Left lung (tissue), 10 donors: ENCODE results near the gene MAZ. TPM values are rescaled to one million over a fixed set of nuclear protein-coding genes. Genes with fewer than 3 reads are reported as not detected.
A peak's percentile ranks its signal among the peaks of the same experiment; 100 is the strongest.

ENCODE experiments used
- ATAC-seq: fragments of 200-7000 bp; cut with Tn5 transposase; one replicate; pipeline ENCODE4 v1.9.1; 2020; ENCODE audit warnings: moderate library complexity
- DNase-seq, 4 donors: peaks; one replicate each; pipeline ENCODE4 v3.0.0-alpha.2; 2013 to 2020
- H3K27ac ChIP-seq, 2 donors: fragments of 200-600 bp; sonication (generic) in 1 of 2; one replicate each; pipeline versions ENCODE4 v1.5.0 to v1.8.0; 2020 to 2021
- H3K27me3 ChIP-seq, 2 donors: fragments of 200-600 bp; sonication (generic) in 1 of 2; one replicate each; pipeline versions ENCODE4 v1.5.0 to v1.8.0; 2020 to 2021
- H3K36me3 ChIP-seq, 2 donors: fragments of 200-600 bp; sonication (generic) in 1 of 2; one replicate each; pipeline versions ENCODE4 v1.5.0 to v1.8.0; 2020 to 2021
- H3K4me1 ChIP-seq, 2 donors: fragments of 200-600 bp; one replicate each; pipeline ENCODE4 v1.8.0; 2021
- H3K4me3 ChIP-seq, 2 donors: fragments of 200-600 bp; sonication (generic) in 1 of 2; one replicate each; pipeline versions ENCODE4 v1.5.0 to v1.8.0; 2020 to 2021; ENCODE audit warnings: mild to moderate bottlenecking in 1 of 2
- H3K9me3 ChIP-seq, 2 donors: fragments of 200-600 bp; sonication (generic) in 1 of 2; one replicate each; pipeline versions ENCODE4 v1.5.0 to v1.8.0; 2020 to 2021
- CTCF ChIP-seq, 2 donors: fragments of 200-600 bp; sonication (generic) in 1 of 2; IDR thresholded peaks; one replicate each; pipeline versions ENCODE4 v1.5.0 to v1.8.0; 2021; ENCODE audit warnings: antibody characterized with exemption in 2 of 2
- intact Hi-C, 2 donors: fragments of 100-400 bp; cut with DNase I; formaldehyde crosslinking; loops; one replicate each; pipeline versions ENCODE4 v1.11.2 to v1.14.2; 2022
- polyA plus RNA-seq, 6 donors: library from polyadenylated mRNA; unstranded; fragments of 120-200 nt; gene quantifications; one replicate each; pipeline ENCODE4 v1.2.1, GENCODE V29; 2013; ENCODE audit not compliant: insufficient read length in 6 of 6
- total RNA-seq, 2 donors: library from RNA; stranded (reverse); fragmentation: NEBNext Ultra II Directional; extraction: Animal tissue kit (Norgen Biotek cat#: 25700); gene quantifications; one replicate each; pipeline ENCODE4 v1.2.1, GENCODE V29; 2021
- donor health status: DM: no; HTN: yes; CAD: no.
- donor health status: DM: no; HTN: no; CAD: no.

The MAZ gene
- total and polyA plus RNA-seq, 8 donors, result 193 to 353 (median 287) TPM

- intact Hi-C loops, result no loop called here
- peak in 2 of 4 donors; percentile 38 to 76 for DNase-seq
Measured at GRCh38 chr16:29804455-29805231, 1.7 kb upstream of the MAZ start.

GRCh38 chr16:29805232-29806098 is 864 bp upstream of the MAZ start:
- Histone ChIP-seq H3K4me3 (peak overlapping the region; percentile 84 to 90), H3K36me3 (peaks cover 0 to 35% of the 10 kb centered on the region in 2 donors), H3K9me3 (no peaks in the 10 kb centered on the region), H3K27ac (peak overlapping the region; percentile 98), H3K4me1 (peaks cover 24 to 51% of the 10 kb centered on the region in 2 donors), H3K27me3 (no peaks in the 10 kb centered on the region)
- intact Hi-C loops, result no loop called here
- no peak for TF ChIP-seq CTCF (IDR thresholded peaks at IDR 0.05)
- DNase-seq (peak; percentile 97 to 99 (median 98)), ATAC-seq (peak; percentile 86)

More at GRCh38 chr16:29804455-29805231, 1.7 kb upstream of the MAZ start:
- peaks cover 20 to 43% of the 10 kb centered on the region in 2 donors for H3K4me1 ChIP-seq
- H3K27ac ChIP-seq, result peak overlapping the region; percentile 98
- peak overlapping the region; percentile 84 to 90 for H3K4me3 ChIP-seq
- TF ChIP-seq CTCF (IDR thresholded peaks at IDR 0.05), result no peak
- peak; percentile 15 for ATAC-seq
- no peaks in the 10 kb centered on the region for H3K27me3 ChIP-seq
- H3K9me3 ChIP-seq, result no peaks in the 10 kb centered on the region
- H3K36me3 ChIP-seq, result peaks cover 0 to 35% of the 10 kb centered on the region in 2 donors

- no peak for ATAC-seq
Measured at GRCh38 chr16:29806641-29807425, 504 bp downstream of the MAZ start.

More at GRCh38 chr16:29806641-29807425, 504 bp downstream of the MAZ start:
- H3K9me3 ChIP-seq, result no peaks in the 10 kb centered on the region
- TF ChIP-seq CTCF (IDR thresholded peaks at IDR 0.05), result no peak
- DNase-seq, result peak in 2 of 4 donors; percentile 43 to 89
- H3K27me3 ChIP-seq, result peaks cover 0 to 6% of the 10 kb centered on the region in 2 donors
- H3K4me1 ChIP-seq, result peaks cover 32 to 64% of the 10 kb centered on the region in 2 donors
- H3K4me3 ChIP-seq, result peak overlapping the region; percentile 50 to 73
- H3K36me3 ChIP-seq, result peaks cover 0 to 22% of the 10 kb centered on the region in 2 donors
- peak overlapping the region; percentile 94 to 95 for H3K27ac ChIP-seq
- intact Hi-C loops, result no loop called here
